ENCODE results near the gene CHST8.

GRCh38 chr19:33756177-33756576, 134.4 kb downstream of the CHST8 start:
- TF ChIP-seq POLR2AphosphoS5 (IDR thresholded peaks at IDR 0.05; ENCODE audit: low read depth, low read length) (no peak), TAF1 (IDR thresholded peaks at IDR 0.05; ENCODE audit: borderline replicate concordance, insufficient read depth, low read length) (no peak), FOXP2 (optimal IDR thresholded peaks at IDR 0.05; ENCODE audit: borderline replicate concordance, extremely low read depth, extremely low read length, insufficient read depth) (no peak), REST (IDR thresholded peaks at IDR 0.05; ENCODE audit: insufficient read depth in 1 of 2, low read depth in 2 of 2, low read length in 2 of 2) (no peak)
